Activated CD8-positive, alpha-beta T cell treated with anti-CD3 and anti-CD28 coated beads for 36 hours (primary cell): ENCODE results near the gene NR2E1. TPM values are rescaled to one million over a fixed set of nuclear protein-coding genes. Genes with fewer than 3 reads are reported as not detected.

ENCODE experiments used
- ATAC-seq: fragments of 200-7000 bp; cut with Tn5 transposase; one replicate; pipeline ENCODE4 v1.10.0; 2021; ENCODE audit warnings: mild to moderate bottlenecking, moderate library complexity
- CTCF ChIA-PET: fragments of 350-600 bp; sonication (Branson Sonifier 250); formaldehyde crosslinking; loops from one replicate; lab custom pipeline; 2021; ENCODE audit warnings: antibody characterized with exemption; lab: Charles Lee
- POLR2A ChIA-PET: fragments of 350-600 bp; sonication (Branson Sonifier 250); formaldehyde crosslinking; loops from one replicate; lab custom pipeline; 2021; ENCODE audit warnings: antibody characterized with exemption; lab: Charles Lee
- DNase-seq: peaks from one replicate; pipeline ENCODE4 v3.0.0-alpha.2; 2020
- H3K27ac Mint-ChIP-seq: one replicate; pipeline ENCODE4 v1.8.0; 2021; ENCODE audit warnings: mild to moderate bottlenecking, mixed read lengths
- H3K27me3 Mint-ChIP-seq: one replicate; pipeline ENCODE4 v1.8.0; 2021; ENCODE audit warnings: mixed read lengths
- H3K36me3 Mint-ChIP-seq: one replicate; pipeline ENCODE4 v1.8.0; 2021; ENCODE audit warnings: low read depth, mixed read lengths
- H3K4me1 Mint-ChIP-seq: one replicate; pipeline ENCODE4 v1.8.0; 2021; ENCODE audit warnings: low read depth, mixed read lengths
- H3K4me3 Mint-ChIP-seq: one replicate; pipeline ENCODE4 v1.8.0; 2021; ENCODE audit warnings: mild to moderate bottlenecking, moderate library complexity, mixed read lengths
- H3K9me3 Mint-ChIP-seq: one replicate; pipeline ENCODE4 v1.8.0; 2021; ENCODE audit warnings: mixed read lengths
- CTCF ChIP-seq: fragments of 200-600 bp; IDR thresholded peaks from one replicate; pipeline ENCODE4 v1.8.0; 2022; ENCODE audit warnings: antibody characterized with exemption, mild to moderate bottlenecking
- intact Hi-C: fragments of 100-400 bp; cut with micrococcal nuclease; formaldehyde crosslinking; loops from one replicate; pipeline ENCODE4 v1.10.0; 2022
- total RNA-seq, 2 experiments: library from RNA; stranded (reverse); gene quantifications; one replicate each; pipeline ENCODE4 v1.2.3, GENCODE V29; 2021

Gene NR2E1
- total RNA-seq, 2 experiments from 2014 or later: not detected

DNA sequence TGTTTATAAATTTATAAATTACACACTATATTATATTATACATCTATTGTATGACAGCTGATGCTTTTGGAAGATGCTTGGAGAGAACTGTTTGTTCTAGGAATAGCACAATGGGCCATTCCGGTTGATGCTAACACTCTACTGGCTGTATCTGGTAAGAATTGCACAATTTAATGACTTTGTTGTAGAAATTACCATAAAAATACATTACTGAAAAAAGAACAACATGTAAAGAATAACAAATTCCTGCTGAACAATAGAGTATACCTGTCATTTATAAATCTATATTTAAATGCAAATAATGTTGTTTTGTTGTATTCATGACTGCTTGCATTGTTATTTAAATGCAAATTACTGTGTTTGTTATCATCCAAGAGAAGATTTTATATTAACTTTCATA is 14.4 kb downstream of the NR2E1 start:
- intact Hi-C loops: no loop called here
- CTCF ChIA-PET: no interaction called here
- ATAC-seq (no peak), DNase-seq (no peak)
- POLR2A ChIA-PET: interaction anchor here (0.6 kb wide), 1 partner anchor 216 kb away, joined by 3 read pairs; no protein-coding TSS in a partner anchor
- TF ChIP-seq CTCF: no peak
- H3K36me3 Mint-ChIP-seq: no peaks in the 10 kb centered on the region
- peaks cover 10% of the 10 kb centered on the region for H3K4me1 Mint-ChIP-seq
- peaks cover 51% of the 10 kb centered on the region for H3K27me3 Mint-ChIP-seq
- H3K9me3 Mint-ChIP-seq: no peaks in the 10 kb centered on the region
- no peak overlapping the region for H3K27ac Mint-ChIP-seq
- H3K4me3 Mint-ChIP-seq: no peak overlapping the region

GRCh38 chr6:108180776-108181175 is 15.0 kb downstream of the NR2E1 start:
- H3K27me3 Mint-ChIP-seq: peaks cover 46% of the 10 kb centered on the region
- H3K36me3 Mint-ChIP-seq: no peaks in the 10 kb centered on the region
- no peaks in the 10 kb centered on the region for H3K9me3 Mint-ChIP-seq
- ChIA-PET POLR2A (interaction anchor here (0.6 kb wide), 2 partner anchors 215 to 930 kb away, joined by 3 read pairs; no protein-coding TSS in a partner anchor), CTCF (interaction anchor here (1.1 kb wide), 1 partner anchor 311 kb away, joined by 3 read pairs; no protein-coding TSS in a partner anchor)
- H3K4me3 Mint-ChIP-seq: no peak overlapping the region
- peaks cover 6% of the 10 kb centered on the region for H3K4me1 Mint-ChIP-seq
- intact Hi-C loops: no loop called here
- no peak for TF ChIP-seq CTCF
- DNase-seq (no peak), ATAC-seq (no peak)
- H3K27ac Mint-ChIP-seq: no peak overlapping the region

DNA sequence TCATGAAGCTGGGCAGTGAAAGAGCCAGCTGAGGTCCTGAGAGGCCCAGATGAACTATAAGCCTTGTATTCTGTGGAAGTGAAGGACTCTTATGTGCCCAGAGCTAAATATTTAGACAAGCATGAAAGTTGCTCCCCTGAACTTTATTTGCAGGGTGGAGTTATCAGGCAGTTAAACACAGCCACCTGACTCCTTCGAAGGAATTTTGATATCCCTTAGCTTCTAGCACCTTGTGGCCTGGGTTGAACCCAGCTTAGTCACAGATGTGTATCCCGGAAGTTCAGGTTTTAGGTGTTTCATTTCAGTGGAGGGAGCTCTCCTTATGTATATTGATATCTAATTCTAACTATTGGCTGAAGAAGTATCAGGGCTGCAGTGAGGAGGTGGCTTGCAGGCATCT is 20.4 kb downstream of the NR2E1 start:
- no peak for TF ChIP-seq CTCF
- DNase-seq (no peak), ATAC-seq (no peak)
- Mint-ChIP-seq H3K36me3 (no peaks in the 10 kb centered on the region), H3K4me3 (no peak overlapping the region), H3K27me3 (peaks cover 17% of the 10 kb centered on the region), H3K27ac (no peak overlapping the region), H3K9me3 (no peaks in the 10 kb centered on the region), H3K4me1 (no peaks in the 10 kb centered on the region)
- CTCF ChIA-PET: no interaction called here
- POLR2A ChIA-PET: no interaction called here
- intact Hi-C loops: no loop called here

- Mint-ChIP-seq H3K9me3 (no peaks in the 10 kb centered on the region), H3K4me3 (no peak overlapping the region), H3K36me3 (no peaks in the 10 kb centered on the region), H3K27ac (no peak overlapping the region), H3K4me1 (no peaks in the 10 kb centered on the region), H3K27me3 (peaks cover 12% of the 10 kb centered on the region)
- DNase-seq (no peak), ATAC-seq (no peak)
- CTCF ChIA-PET: interaction anchor here (1.0 kb wide), 1 partner anchor 16 kb away, joined by 3 read pairs; no protein-coding TSS in a partner anchor
- intact Hi-C loops: no loop called here
- TF ChIP-seq CTCF: no peak
- POLR2A ChIA-PET: no interaction called here
These were observed 21.7 kb downstream of the NR2E1 start for GRCh38 chr6:108187519-108187918.

- intact Hi-C loops: no loop called here
- ATAC-seq (no peak), DNase-seq (no peak)
- no peak overlapping the region for H3K27ac Mint-ChIP-seq
- H3K9me3 Mint-ChIP-seq: no peaks in the 10 kb centered on the region
- ChIA-PET POLR2A (no interaction called here), CTCF (no interaction called here)
- no peaks in the 10 kb centered on the region for H3K36me3 Mint-ChIP-seq
- no peaks in the 10 kb centered on the region for H3K4me1 Mint-ChIP-seq
- TF ChIP-seq CTCF: no peak
- no peak overlapping the region for H3K4me3 Mint-ChIP-seq
- H3K27me3 Mint-ChIP-seq: peaks cover 10% of the 10 kb centered on the region
These were observed 27.3 kb downstream of the NR2E1 start for GRCh38 chr6:108193131-108193530.
